ENCODE results near the gene OR51E1.

The OR51E1 gene

GRCh38 chr11:4643682-4644081 lies at the start of gene OR51E1:
Gene OR51E1 (plus strand): TSS chr11:4643982. CDS start chr11:4652527, 8,545 bp downstream.
- FAIRE-seq: no peak

DNA sequence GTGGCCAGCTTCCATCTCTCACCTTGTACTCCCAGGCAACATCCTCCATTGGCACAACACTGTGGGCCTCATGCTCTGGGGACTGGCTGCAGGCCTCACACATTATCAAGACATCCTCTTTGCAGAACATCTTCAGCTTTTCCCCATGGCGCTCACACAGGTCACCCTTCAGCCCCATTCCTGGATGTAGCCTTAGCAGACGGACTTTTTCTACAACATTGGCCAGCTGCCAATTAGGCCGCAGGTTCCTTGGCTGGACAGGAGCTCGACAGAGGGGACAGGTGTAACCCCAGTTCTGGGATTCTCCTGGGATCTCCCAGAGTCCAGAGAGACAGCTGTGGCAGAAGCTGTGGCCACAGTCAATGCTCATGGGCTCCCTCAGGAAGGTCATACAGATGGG lies 38.7 kb upstream of the OR51E1 start:
- FAIRE-seq: no peak

- no peak for FAIRE-seq
Observed at GRCh38 chr11:4606231-4607015, 37.4 kb upstream of the OR51E1 start.

DNA sequence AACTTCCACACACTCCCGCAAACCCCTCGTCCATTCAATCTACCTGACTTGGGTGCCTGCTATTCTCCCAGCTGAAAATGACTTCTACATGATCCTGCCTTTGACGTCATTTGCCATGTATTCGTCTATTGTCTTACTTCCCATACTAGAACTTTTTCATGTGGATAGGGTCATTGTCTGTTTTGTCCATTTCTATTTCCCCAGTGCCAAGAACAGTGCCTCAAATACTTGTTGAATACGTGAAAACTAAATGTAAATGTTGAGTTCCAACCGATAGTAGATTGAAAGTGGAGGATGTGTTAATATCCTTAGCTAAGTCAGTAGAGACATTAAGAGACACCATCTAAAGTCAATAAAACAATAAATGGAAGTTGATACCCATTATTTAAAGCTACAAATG lies 36.7 kb upstream of the OR51E1 start:
- no peak for FAIRE-seq

- peak; percentile 99 for FAIRE-seq
Observed at GRCh38 chr11:4607781-4608666, 35.8 kb upstream of the OR51E1 start, which contains the start of gene TRIM68. Gene TRIM68 (minus strand): TSS chr11:4608231. CDS start chr11:4605504, 2,727 bp downstream.

DNA sequence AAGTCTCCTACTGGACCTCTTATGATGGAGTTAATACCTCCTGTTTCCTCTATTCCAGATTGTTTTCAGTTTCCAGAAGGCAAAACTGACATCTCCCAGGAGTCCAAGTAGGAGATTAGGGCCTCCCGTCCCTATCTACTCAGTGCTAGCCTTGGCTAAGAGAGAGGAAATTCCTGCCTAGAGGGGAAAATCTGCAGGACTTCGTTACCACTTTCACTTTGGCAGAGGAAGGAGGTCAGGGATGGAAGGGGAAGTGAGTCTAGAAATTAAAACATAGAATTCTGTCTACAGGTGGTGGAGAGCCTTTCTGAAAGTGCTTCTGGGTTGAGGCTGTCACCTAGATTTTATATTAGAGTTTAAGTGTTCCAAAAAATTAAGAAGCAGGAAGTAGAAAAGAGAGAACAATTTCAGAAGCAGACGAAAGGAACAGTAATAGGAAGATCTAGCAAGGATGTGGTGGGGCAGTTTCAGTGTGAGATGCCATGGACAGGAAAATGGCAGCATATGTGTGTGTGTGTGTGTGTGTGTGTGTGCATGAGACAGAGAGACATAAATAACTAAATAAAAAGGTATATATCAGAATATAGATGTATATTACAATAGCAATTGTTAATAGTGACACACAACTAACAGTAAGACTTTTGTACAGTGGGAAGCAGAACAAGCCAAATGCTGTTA lies 33.4 kb upstream of the OR51E1 start:
- FAIRE-seq: no peak

- no peak for FAIRE-seq
Observed at GRCh38 chr11:4611986-4612385, 31.8 kb upstream of the OR51E1 start.

GRCh38 chr11:4615856-4616444 lies 27.8 kb upstream of the OR51E1 start:
- no peak for FAIRE-seq

- no peak for FAIRE-seq
Observed at GRCh38 chr11:4619514-4619913, 24.3 kb upstream of the OR51E1 start.

DNA sequence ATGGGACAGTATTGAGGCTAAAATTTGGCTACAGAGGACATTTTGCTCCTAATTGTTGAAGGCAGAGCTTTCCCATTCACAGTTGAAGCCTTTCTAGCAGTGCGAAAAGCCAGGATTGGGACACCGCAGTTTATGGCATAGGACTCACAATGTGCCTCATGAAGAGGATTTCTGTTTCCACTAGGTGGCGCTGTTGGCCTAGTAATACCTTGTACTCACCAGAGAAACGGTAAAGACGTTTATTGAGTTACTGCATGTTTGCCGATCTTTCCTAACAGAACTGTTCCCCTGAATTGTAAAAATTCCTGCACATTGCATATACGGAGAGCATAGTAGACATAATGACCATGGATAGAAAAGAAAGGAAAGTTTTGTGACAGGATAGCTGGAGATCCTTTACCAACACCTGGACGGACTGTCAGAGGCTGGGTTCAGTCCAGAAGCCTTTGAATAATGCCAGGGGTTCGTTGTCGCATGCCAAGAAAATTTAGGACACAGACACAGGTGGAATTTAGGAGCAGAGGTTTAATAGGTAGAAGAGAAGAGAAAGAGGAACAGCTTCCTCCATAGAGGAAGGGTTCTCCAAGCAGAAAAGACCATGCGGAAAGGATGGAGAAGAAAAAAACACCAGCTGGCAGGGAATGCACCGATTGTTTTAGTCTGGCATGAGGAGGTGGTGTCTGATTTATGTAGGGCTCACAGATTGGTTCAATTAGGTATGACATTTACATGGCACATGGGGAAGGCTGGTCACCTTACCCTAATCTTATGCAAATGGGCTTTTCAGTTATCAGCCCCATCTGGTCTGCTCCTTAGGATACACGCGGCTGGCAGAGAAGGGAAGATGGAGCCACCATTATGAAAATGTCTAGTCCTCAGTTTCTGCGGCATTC lies 17.3 kb upstream of the OR51E1 start:
- FAIRE-seq: no peak

DNA sequence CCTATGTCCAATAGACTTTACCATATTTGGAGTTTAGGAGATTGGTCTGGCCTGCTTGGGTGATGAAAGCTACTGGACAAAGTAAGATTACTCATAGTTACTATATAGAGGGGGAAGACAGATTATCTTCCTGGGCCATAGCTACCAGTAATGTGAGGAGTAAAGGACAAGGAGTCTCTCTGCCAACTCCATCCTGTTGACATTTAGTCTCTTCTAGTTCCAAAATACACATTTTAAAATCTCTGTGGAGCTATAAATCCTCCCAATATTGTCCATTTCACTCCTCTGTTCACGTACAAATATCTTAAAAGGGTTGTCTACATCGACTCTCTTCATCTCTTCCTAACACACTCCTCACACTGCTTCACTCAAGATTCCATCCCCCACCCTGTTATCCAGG lies 7.6 kb upstream of the OR51E1 start:
- FAIRE-seq: no peak

- no peak for FAIRE-seq
Observed at GRCh38 chr11:4636962-4637661, 6.7 kb upstream of the OR51E1 start, which contains the start of gene OR51D1. Gene OR51D1 (plus strand): TSS chr11:4637477. CDS start chr11:4639791, 2,314 bp downstream.

DNA sequence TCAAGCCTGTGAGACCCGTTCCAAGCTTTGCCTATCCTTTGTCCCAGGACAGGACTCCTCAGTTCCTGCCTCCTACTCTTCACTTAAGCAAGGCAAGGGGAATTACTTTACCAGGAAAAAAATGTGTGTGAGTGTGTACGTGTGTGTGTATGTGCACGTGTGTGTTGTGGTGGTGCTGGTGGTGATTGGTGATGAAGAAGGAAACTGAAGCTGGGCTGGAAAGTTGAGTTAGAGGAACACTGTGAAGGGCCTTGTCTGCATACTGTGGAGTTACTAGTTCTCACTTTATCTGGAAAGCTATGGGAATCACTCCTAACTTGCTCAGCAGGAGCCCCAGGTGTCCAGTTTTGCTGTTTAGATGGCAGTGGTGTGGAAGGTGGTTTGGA lies 6.1 kb upstream of the OR51E1 start:
- FAIRE-seq: no peak

DNA sequence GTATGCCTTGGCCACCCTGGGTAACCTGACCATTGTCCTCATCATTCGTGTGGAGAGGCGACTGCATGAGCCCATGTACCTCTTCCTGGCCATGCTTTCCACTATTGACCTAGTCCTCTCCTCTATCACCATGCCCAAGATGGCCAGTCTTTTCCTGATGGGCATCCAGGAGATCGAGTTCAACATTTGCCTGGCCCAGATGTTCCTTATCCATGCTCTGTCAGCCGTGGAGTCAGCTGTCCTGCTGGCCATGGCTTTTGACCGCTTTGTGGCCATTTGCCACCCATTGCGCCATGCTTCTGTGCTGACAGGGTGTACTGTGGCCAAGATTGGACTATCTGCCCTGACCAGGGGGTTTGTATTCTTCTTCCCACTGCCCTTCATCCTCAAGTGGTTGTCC lies 3.9 kb upstream of the OR51E1 start:
- FAIRE-seq: no peak

DNA sequence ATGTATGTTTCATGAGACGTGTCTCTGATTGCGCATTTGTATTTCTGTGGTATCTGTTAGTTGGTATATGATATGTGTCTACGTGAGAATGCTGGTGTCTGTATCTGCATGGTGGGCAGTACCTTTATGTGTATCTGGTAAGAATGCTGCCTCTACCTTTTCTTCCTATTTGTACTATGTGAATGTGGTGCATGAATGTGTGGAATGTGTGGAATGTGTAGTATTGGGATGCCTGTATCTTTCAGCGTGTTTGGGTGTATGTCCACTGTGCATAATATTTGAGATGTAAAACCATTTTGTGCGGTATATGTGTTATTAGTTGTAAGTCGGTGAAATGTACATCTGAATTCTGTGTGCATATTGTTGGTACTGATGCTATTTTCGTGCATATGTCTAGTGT lies 2.3 kb upstream of the OR51E1 start:
- no peak for FAIRE-seq

DNA sequence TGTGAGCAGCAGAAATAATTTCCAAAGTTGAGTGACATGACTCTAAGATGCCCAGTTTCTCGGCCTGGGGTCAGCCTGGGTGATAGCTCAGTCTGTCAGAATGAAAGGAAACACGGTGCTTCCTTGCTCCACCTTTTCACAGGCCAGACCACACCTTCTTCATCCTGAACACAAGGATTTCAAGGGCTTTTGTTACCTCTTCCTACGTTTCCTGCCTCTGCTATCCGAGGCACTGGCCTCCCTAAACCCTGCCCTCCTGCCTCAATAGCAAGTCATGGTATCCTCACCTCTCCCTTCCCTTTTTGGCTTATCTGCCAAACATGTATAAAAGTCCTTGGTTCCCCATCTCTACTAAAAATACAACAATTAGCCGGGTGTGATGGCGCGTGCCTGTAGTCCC lies 1.7 kb upstream of the OR51E1 start:
- no peak for FAIRE-seq

- FAIRE-seq: no peak
Observed at GRCh38 chr11:4643076-4643475, 706 bp upstream of the OR51E1 start.

DNA sequence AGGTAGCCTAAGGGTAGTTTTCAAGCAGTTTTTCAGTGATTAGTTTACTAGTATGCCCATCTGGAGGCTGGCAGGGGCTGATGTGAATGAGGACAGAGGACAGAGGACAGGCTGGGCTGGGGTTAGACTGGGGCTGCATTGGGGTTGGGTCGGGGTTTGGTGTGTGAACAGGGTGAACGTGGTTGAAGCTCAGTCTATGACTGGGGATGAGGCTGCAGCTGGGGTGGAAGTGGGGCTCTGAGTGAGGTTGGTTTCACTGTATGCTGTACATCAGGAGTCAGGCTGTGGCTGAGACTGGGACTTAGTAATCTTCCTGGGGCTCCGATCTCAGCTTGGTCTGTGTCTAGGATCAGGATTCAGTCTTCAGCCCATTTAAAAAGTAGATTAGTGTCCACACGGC lies 451 bp downstream of the OR51E1 start:
- no peak for FAIRE-seq

DNA sequence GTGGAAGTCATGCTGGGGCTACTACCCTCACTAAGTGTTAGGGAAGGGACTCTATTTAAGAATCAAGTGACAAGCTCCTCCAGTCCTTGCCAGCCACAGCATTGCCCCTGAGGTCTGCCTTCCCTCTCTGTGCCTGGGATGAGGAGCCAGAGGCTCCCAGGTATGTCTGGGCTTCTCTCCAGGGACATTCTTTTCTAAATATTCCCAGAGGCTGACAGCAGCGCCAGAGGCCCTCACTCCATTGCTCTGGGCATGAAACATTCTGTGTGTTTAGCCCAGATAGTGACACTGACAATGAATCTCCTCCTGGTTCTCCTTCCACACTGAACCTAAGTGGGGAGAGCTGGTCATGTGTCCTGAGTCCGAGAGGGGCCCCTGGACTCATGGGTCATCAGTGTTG lies 2.2 kb downstream of the OR51E1 start:
- FAIRE-seq: no peak

- FAIRE-seq: no peak
Observed at GRCh38 chr11:4647766-4648165, 4.0 kb downstream of the OR51E1 start.

Data from G401.6 (cell line).